KOPT-K1 (cell line): ENCODE measurements around the gene MPRIP.

Source experiments
- H3K27ac ChIP-seq: fragments of 200-600 bp; sonication (generic); 2 replicates; pipeline ENCODE4 v1.5.1; 2016; ENCODE audit warnings: antibody characterized with exemption, mild to moderate bottlenecking, low read depth, low read length; ENCODE audit not compliant: poor library complexity, severe bottlenecking
- H3K36me3 ChIP-seq: fragments of 200-600 bp; sonication (generic); 2 replicates; pipeline ENCODE4 v1.5.1; 2017; ENCODE audit warnings: antibody characterized with exemption, mild to moderate bottlenecking, low read length, moderate library complexity; ENCODE audit not compliant: insufficient read depth
- H3K9me3 ChIP-seq: fragments of 200-600 bp; sonication (generic); 2 replicates; pipeline ENCODE4 v1.5.1; 2017; ENCODE audit warnings: antibody characterized with exemption, low read length, mild to moderate bottlenecking; ENCODE audit not compliant: insufficient read depth, poor library complexity, severe bottlenecking

Gene MPRIP

DNA sequence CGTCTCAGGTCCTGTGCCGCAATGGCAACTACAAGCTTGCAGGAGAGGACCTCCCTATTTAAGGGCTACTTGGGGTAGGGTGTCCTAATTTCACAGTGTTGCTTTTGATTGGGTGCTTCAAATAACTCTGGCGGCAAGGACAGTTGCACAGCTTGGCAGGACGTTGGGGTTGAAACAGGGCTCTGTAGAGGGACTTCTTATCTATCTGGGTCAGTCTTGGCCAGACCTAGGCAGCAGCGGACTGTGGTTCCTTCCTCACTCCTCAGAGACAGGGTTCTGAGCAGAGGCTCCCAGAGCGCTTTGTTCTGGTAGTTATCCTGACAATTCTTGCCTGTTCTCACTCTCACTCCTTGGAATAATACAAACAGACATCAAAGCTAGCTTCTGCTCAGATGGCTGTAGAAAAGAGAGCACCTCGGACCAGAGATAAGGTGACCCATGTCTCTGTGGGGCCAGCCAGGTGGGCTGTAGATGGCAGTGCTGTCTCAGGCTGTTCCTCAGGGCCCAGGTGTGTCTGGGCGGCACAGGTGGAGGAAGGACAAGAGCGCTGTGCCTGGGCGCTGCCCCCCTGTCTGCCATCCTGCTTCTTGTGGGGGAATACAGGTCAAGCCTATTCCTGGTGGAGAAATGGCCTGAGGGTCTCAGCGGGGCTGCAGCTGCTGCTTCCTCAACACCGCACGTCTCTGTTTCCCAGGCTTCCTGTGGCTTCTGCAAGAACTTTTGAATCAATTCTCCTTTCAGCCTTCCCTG lies 102.8 kb downstream of the MPRIP start:
- Histone ChIP-seq H3K9me3 (no peaks in the 10 kb centered on the region), H3K27ac (no peak overlapping the region), H3K36me3 (peaks cover 97% of the 10 kb centered on the region)

GRCh38 chr17:17146786-17147406 lies 104.6 kb downstream of the MPRIP start:
- Histone ChIP-seq H3K27ac (no peak overlapping the region), H3K9me3 (no peaks in the 10 kb centered on the region), H3K36me3 (peaks cover 95% of the 10 kb centered on the region)

DNA sequence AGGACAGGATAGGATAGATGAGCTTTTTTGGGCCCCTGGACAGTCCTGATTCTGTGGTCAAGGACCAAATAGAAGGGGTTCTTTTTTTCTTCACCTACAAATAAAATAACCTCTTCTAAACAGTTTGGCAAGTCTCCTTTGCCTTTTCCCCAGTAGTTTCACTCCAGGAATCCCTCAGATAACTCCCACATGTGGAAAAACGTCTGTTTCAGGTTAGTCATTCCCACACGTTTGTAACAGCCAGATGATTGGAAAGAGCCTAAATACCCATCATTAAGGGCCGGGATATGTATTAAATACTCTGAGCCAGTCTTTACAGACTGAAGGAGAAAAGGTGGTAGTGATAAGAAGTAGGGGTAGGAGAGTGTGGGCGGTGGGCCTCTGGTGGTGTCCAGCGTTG lies 105.6 kb downstream of the MPRIP start:
- Histone ChIP-seq H3K36me3 (peaks cover 95% of the 10 kb centered on the region), H3K9me3 (no peaks in the 10 kb centered on the region), H3K27ac (no peak overlapping the region)

DNA sequence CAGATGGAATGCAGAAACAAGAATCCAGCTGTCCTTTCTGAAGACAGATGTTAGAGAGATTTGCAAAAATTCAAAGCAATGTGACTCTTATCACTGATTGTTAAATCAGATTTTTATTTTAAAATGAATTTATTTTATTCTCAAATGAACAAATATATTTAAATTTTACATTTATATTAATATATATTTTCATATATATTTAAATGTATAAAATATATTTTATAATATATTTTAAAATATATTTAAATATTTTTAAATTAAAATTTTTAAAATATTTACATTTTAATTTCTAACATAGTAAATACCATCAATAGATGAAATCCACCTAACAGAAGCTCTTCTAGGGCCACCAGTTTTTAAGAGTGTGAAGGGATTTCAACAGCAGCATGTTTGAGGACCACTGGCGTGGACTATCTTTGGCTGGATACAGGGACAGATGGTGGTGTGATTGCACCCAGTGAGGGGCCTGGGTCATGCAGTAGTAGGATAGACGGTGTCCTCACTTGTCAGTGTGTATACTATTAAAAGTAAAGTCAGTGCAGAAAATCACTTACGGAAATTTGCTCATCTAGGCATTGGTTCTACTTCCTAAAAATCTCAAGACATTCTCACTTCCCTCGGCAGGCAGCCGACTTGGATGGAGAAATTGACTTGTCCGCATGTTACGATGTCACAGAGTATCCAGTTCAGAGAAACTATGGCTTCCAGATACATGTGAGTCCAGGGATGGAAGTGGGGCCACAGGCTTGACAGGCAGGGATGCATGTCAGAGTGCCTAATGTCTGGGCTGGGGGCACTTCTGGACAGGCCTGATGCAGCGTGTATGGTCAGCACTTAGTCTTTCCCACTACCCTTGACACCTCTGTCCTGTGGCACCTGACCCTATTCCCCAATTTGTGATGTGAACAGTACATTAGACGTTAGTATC lies 107.5 kb downstream of the MPRIP start:
- Histone ChIP-seq H3K36me3 (peaks cover 95% of the 10 kb centered on the region), H3K9me3 (no peaks in the 10 kb centered on the region), H3K27ac (no peak overlapping the region)

- Histone ChIP-seq H3K9me3 (no peaks in the 10 kb centered on the region), H3K36me3 (peaks cover 95% of the 10 kb centered on the region), H3K27ac (no peak overlapping the region)
Measured at GRCh38 chr17:17150448-17150800, 108.2 kb downstream of the MPRIP start.

DNA sequence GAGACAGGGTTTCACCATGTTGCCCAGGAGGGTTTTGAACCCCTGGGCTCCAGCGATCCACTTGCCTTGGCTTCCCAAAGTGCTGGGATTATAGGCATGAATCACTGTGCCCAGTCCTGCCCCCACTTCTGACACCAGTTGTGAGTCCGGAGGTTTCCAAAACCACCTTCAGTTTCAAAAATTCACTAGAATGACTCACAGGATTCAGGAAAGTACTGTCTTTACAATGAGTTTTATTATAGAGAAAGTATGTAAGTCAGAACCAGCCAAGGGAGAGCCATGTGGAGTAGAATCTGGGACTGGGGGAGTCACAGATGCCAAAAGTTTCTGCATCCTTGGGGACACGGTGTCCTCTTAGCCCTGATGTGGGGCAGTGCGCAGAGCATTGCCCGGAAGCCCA lies 108.8 kb downstream of the MPRIP start:
- peaks cover 95% of the 10 kb centered on the region for H3K36me3 ChIP-seq

DNA sequence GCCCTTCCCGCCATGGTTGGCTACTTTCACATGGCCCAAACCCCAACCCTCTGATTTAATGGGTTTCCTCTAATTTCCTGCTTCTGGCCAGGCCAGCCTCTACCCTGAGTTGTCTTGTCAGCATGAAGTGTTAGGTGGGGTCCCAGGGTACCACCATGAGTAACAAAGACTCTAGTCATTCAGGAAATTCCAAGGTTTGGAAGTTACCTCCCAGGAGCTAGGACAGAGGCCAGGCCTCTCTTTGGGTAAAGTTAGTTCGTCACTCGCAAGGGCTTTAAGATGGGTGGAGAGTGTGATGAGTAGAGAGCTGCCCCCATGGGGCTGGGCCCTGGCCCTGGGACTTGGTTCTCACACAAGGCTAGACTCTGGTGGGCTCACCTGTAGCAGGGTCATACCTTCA lies 109.3 kb downstream of the MPRIP start:
- Histone ChIP-seq H3K27ac (no peak overlapping the region), H3K36me3 (peaks cover 95% of the 10 kb centered on the region), H3K9me3 (no peaks in the 10 kb centered on the region)

More for the DNA sequence above, 108.8 kb downstream of the MPRIP start:
- no peaks in the 10 kb centered on the region for H3K9me3 ChIP-seq
- no peak overlapping the region for H3K27ac ChIP-seq

DNA sequence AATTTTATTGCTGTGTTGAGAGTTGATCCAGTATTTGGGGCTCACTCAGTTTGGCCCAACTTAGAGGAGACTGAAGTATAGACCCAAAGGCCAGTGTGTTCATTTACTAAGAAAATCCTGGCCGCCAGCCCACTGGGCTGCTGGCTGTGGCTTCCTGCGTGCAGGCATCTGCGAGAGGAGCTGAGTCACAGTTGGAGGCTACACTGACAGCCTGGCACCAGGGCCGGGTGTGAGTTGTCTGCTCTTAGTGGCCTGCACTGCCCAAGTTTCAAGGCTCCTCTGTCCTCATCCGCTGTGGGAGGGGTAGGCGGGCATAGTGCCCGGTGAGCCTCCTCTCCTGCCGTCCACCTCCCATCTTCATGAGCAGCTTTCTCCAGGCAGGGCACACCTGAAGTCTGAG lies 109.7 kb downstream of the MPRIP start:
- Histone ChIP-seq H3K9me3 (no peaks in the 10 kb centered on the region), H3K27ac (no peak overlapping the region), H3K36me3 (peaks cover 95% of the 10 kb centered on the region)

- Histone ChIP-seq H3K9me3 (no peaks in the 10 kb centered on the region), H3K36me3 (peaks cover 95% of the 10 kb centered on the region), H3K27ac (no peak overlapping the region)
Measured at GRCh38 chr17:17152385-17152784, 110.1 kb downstream of the MPRIP start.

- peaks cover 95% of the 10 kb centered on the region for H3K36me3 ChIP-seq
Measured at GRCh38 chr17:17153071-17153470, 110.8 kb downstream of the MPRIP start.

DNA sequence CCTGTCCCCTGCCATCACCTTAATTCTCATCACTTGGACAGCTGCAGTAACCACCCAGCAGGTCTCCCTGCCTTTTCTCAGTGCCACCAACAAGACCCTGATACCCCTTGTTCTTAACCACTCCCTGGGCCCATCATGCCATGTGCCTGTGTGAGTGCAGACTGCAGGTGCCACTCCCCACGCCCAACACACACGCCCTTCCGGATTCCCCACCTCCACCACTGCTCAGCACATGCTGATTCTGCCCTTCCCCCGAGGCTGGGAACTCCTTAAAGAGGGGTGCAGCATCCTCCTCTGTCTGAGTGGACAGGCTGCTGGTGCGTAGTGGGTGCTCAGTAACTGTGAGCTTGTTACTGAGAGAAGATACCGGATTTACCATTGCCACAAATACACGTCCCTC lies 111.5 kb downstream of the MPRIP start:
- no peak overlapping the region for H3K27ac ChIP-seq
- H3K9me3 ChIP-seq, result no peaks in the 10 kb centered on the region
- H3K36me3 ChIP-seq, result peaks cover 96% of the 10 kb centered on the region

More at GRCh38 chr17:17153071-17153470, 110.8 kb downstream of the MPRIP start:
- Histone ChIP-seq H3K27ac (no peak overlapping the region), H3K9me3 (no peaks in the 10 kb centered on the region)

GRCh38 chr17:17154556-17154955 lies 112.3 kb downstream of the MPRIP start:
- peaks cover 98% of the 10 kb centered on the region for H3K36me3 ChIP-seq
- no peak overlapping the region for H3K27ac ChIP-seq
- no peaks in the 10 kb centered on the region for H3K9me3 ChIP-seq

- H3K27ac ChIP-seq, result no peak overlapping the region
- peaks cover 98% of the 10 kb centered on the region for H3K36me3 ChIP-seq
- no peaks in the 10 kb centered on the region for H3K9me3 ChIP-seq
Measured at GRCh38 chr17:17154981-17155380, 112.7 kb downstream of the MPRIP start.

- Histone ChIP-seq H3K27ac (no peak overlapping the region), H3K36me3 (peaks cover 98% of the 10 kb centered on the region), H3K9me3 (no peaks in the 10 kb centered on the region)
Measured at GRCh38 chr17:17155568-17155967, 113.3 kb downstream of the MPRIP start.

- Histone ChIP-seq H3K36me3 (peaks cover 100% of the 10 kb centered on the region), H3K9me3 (no peaks in the 10 kb centered on the region), H3K27ac (no peak overlapping the region)
Measured at GRCh38 chr17:17156107-17156506, 113.8 kb downstream of the MPRIP start.
